Thyroid gland (tissue), 4 donors: Measurements from ENCODE around the gene RHEB. TPM values are rescaled to one million over a fixed set of nuclear protein-coding genes. Genes with fewer than 3 reads are reported as not detected.

Experiments
- DNase-seq, 2 donors: peaks; one replicate each; pipeline ENCODE4 v3.0.0-alpha.2; 2019
- H3K27ac ChIP-seq, 3 donors: fragments of 200-600 bp; sonication (generic); 1 replicate in 2 of 3; 2 replicates in 1 of 3; pipeline ENCODE4 v1.5.1; 2016 to 2019; ENCODE audit warnings: mild to moderate bottlenecking in 1 of 3, moderate library complexity in 1 of 3
- H3K27me3 ChIP-seq: fragments of 200-600 bp; sonication (generic); one replicate; pipeline ENCODE4 v1.5.1; 2019
- H3K36me3 ChIP-seq, 2 donors: fragments of 200-600 bp; sonication (generic); one replicate each; pipeline ENCODE4 v1.5.1; 2016 to 2019
- H3K4me1 ChIP-seq, 2 donors: fragments of 200-600 bp; sonication (generic); one replicate each; pipeline ENCODE4 v1.5.1; 2017 to 2019
- H3K4me3 ChIP-seq, 3 donors: fragments of 200-600 bp; sonication (generic); replicated peaks in 1 of 3; 1 replicate in 2 of 3; 2 replicates in 1 of 3; pipeline ENCODE4 v1.5.1; 2016; ENCODE audit warnings: mild to moderate bottlenecking in 1 of 3
- H3K9me3 ChIP-seq: fragments of 200-600 bp; sonication (generic); one replicate; pipeline ENCODE4 v1.5.1; 2017
- POLR2A ChIP-seq, 2 donors: fragments of 450-650 bp; IDR thresholded peaks; one replicate each; pipeline ENCODE4 v1.6.1; 2017; ENCODE audit warnings: antibody characterized with exemption in 2 of 2, mild to moderate bottlenecking in 2 of 2, moderate library complexity in 1 of 2
- WGBS, 2 donors: methylation state at CpG; one replicate each; pipeline ENCODE4 v1.1.5; 2017; 5-methylcytosine and 5-hydroxymethylcytosine counted together
- intact Hi-C: fragments of 100-400 bp; cut with DNase I; formaldehyde crosslinking; loops from one replicate; pipeline ENCODE4 v1.15.1; 2023
- total RNA-seq, 4 donors: library from RNA; depleted of rRNA; stranded (reverse); fragments of >200 nt; gene quantifications; one replicate each; pipeline ENCODE4 v1.2.3, GENCODE V29; 2016
- TF ChIP-seq, protein P1 (sequence below), 6 experiments: fragments of 200-600 bp in 3 of 6; fragments of 450-650 bp in 3 of 6; sonication (generic) in 3 of 6; IDR thresholded peaks; one replicate each; pipeline ENCODE4 v1.5.1; 2016 to 2019; ENCODE audit warnings: antibody characterized with exemption in 6 of 6, mild to moderate bottlenecking in 2 of 6, inconsistent platforms in 1 of 6, moderate library complexity in 1 of 6

The RHEB gene
- total RNA-seq, 4 donors from 2014 or later = 88.3 to 104 (median 95.6) TPM

DNA sequence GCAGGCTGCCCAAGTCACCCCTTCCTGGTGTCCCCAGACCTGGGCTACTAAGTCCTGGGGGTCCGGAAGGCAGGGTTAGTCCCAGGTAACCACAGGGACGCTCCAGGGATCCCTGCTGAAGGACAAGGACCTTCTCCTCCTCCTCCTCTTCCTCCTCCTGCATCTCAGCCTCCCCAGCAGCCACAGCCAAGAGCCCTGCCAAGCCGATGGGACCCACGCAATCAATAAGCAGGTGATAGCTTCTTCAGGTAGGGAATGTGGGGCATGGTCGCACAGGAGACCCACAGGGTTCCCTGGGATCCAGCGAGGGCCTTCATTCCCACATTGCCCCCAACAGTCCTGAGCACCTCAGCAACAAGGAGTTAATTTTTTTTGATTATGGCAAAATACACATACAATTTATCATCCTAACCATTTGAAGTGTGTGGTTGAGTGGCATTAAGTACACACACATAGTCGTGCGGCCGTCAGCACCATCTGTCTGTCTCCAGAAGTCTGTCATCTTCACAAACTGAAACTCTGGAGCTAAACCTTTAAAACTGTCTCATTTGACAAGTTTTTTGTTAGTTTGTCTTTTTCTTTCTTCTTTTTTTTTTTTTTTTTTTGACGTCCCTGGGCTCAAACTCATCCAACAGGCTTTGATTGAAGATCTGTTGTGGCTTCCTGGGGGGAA is 91.9 kb downstream of the RHEB start:
- H3K4me3 ChIP-seq = no peak overlapping the region
- WGBS, 2 donors = 22 to 43% methylated on average over 10 of the region's 10 CpGs
- TF ChIP-seq, protein P1, sequence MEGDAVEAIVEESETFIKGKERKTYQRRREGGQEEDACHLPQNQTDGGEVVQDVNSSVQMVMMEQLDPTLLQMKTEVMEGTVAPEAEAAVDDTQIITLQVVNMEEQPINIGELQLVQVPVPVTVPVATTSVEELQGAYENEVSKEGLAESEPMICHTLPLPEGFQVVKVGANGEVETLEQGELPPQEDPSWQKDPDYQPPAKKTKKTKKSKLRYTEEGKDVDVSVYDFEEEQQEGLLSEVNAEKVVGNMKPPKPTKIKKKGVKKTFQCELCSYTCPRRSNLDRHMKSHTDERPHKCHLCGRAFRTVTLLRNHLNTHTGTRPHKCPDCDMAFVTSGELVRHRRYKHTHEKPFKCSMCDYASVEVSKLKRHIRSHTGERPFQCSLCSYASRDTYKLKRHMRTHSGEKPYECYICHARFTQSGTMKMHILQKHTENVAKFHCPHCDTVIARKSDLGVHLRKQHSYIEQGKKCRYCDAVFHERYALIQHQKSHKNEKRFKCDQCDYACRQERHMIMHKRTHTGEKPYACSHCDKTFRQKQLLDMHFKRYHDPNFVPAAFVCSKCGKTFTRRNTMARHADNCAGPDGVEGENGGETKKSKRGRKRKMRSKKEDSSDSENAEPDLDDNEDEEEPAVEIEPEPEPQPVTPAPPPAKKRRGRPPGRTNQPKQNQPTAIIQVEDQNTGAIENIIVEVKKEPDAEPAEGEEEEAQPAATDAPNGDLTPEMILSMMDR (IDR thresholded peaks at IDR 0.05) = no peak
- TF ChIP-seq POLR2A (IDR thresholded peaks at IDR 0.05) = no peak
- peaks cover 54 to 74% of the 10 kb centered on the region in 2 donors for H3K4me1 ChIP-seq
- H3K27me3 ChIP-seq = no peaks in the 10 kb centered on the region
- H3K27ac ChIP-seq = peak overlapping the region; percentile 85 to 93 (median 92)
- DNase-seq = peak in 1 of 2 donors; percentile 51
- no peaks in the 10 kb centered on the region for H3K36me3 ChIP-seq
- intact Hi-C loops = no loop called here
- no peaks in the 10 kb centered on the region for H3K9me3 ChIP-seq

GRCh38 chr7:151426904-151427704 is 92.6 kb downstream of the RHEB start:
- H3K4me1 ChIP-seq = peaks cover 54 to 69% of the 10 kb centered on the region in 2 donors
- H3K27ac ChIP-seq = peak overlapping the region; percentile 85 to 93 (median 92)
- 54 to 77% methylated on average over 11 to 20 of the region's 23 CpGs for WGBS, 2 donors
- no peak overlapping the region for H3K4me3 ChIP-seq
- TF ChIP-seq, protein P1 (IDR thresholded peaks at IDR 0.05) = no peak
- TF ChIP-seq POLR2A (IDR thresholded peaks at IDR 0.05) = no peak
- H3K27me3 ChIP-seq = no peaks in the 10 kb centered on the region
- H3K9me3 ChIP-seq = no peaks in the 10 kb centered on the region
- intact Hi-C loops = no loop called here
- peak in 1 of 2 donors; percentile 45 for DNase-seq
- H3K36me3 ChIP-seq = no peaks in the 10 kb centered on the region

GRCh38 chr7:151426441-151426903 is 93.2 kb downstream of the RHEB start:
- Histone ChIP-seq H3K4me3 (no peak overlapping the region), H3K27ac (peak overlapping the region; percentile 85 to 93 (median 92)), H3K36me3 (no peaks in the 10 kb centered on the region), H3K9me3 (no peaks in the 10 kb centered on the region), H3K4me1 (peaks cover 54 to 64% of the 10 kb centered on the region in 2 donors), H3K27me3 (no peaks in the 10 kb centered on the region)
- TF ChIP-seq, protein P1 (IDR thresholded peaks at IDR 0.05) = no peak
- intact Hi-C loops = no loop called here
- 54 to 55% methylated on average over 14 of the region's 14 CpGs for WGBS, 2 donors
- peak; percentile 71 to 81 for DNase-seq

DNA sequence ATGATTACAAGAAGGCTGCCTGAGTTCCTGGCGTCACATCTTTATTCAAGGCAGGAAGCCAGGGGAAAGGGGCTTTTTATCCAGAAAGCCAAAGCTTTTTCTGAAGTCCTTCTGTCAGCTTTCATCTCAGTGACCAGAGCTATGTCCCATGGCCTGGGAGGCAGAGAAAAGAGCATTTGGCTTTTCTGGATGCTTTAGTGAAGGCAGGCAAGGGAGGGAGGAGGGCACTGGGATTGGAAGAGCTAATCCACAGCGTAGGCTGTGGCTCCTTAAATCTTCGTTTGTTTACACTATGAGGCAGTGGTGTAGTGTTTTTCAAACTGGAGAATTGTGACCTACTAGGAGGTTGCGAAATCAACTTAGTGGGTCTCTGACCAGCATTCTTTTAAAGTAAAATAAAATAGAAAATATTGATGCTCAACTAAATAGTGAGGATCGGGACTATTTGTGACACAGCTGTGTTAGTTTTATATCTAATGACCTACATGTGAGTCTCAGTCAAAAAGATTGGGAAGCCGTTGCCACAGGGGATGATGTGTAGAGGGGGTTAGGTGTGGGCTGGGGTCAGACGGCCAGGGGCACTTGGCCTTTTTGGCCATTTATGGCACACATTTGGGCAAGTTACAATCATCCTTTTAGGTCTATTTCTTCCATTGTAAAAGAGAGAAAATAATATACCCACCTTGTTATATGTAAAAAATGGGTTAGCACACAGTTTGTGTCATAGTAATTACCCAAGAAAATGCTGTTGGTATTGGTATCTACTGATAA is 93.8 kb downstream of the RHEB start:
- Histone ChIP-seq H3K27ac (peak overlapping the region; percentile 69 to 93 (median 92)), H3K36me3 (no peaks in the 10 kb centered on the region), H3K4me3 (no peak overlapping the region), H3K4me1 (peaks cover 49 to 58% of the 10 kb centered on the region in 2 donors), H3K27me3 (no peaks in the 10 kb centered on the region), H3K9me3 (no peaks in the 10 kb centered on the region)
- 51 to 59% methylated on average over 7 of the region's 7 CpGs for WGBS, 2 donors
- DNase-seq = no peak
- no peak for TF ChIP-seq POLR2A (IDR thresholded peaks at IDR 0.05)
- TF ChIP-seq, protein P1 (IDR thresholded peaks at IDR 0.05) = no peak
- intact Hi-C loops = no loop called here
